ENCODE data around the gene KDM4C.

The KDM4C gene

GRCh38 chr9:7097785-7098752, 340.3 kb downstream of the KDM4C start:
- no peak for DNase-seq (ENCODE audit: low spot score)

GRCh38 chr9:7103367-7103766, 345.6 kb downstream of the KDM4C start:
- no peak for DNase-seq (ENCODE audit: low spot score)

GRCh38 chr9:7103771-7104170, 346.0 kb downstream of the KDM4C start:
- DNase-seq (ENCODE audit: low spot score): no peak

- no peak for DNase-seq (ENCODE audit: low spot score)
These were observed 346.9 kb downstream of the KDM4C start for GRCh38 chr9:7104625-7105024.

GRCh38 chr9:7105095-7105494, 347.3 kb downstream of the KDM4C start:
- no peak for DNase-seq (ENCODE audit: low spot score)

- no peak for DNase-seq (ENCODE audit: low spot score)
These were observed 351.2 kb downstream of the KDM4C start for GRCh38 chr9:7108936-7109335.

- DNase-seq (ENCODE audit: low spot score): no peak
These were observed 353.6 kb downstream of the KDM4C start for GRCh38 chr9:7111413-7111812.

GRCh38 chr9:7115606-7116005, 357.8 kb downstream of the KDM4C start:
- no peak for DNase-seq (ENCODE audit: low spot score)

GRCh38 chr9:7117676-7118561, 360.1 kb downstream of the KDM4C start:
- no peak for DNase-seq (ENCODE audit: low spot score)

- no peak for DNase-seq (ENCODE audit: low spot score)
These were observed 360.9 kb downstream of the KDM4C start for GRCh38 chr9:7118633-7119032.

- DNase-seq (ENCODE audit: low spot score): no peak
These were observed 361.8 kb downstream of the KDM4C start for GRCh38 chr9:7119612-7120011.

- no peak for DNase-seq (ENCODE audit: low spot score)
These were observed 363.3 kb downstream of the KDM4C start for GRCh38 chr9:7121055-7121454.

GRCh38 chr9:7121664-7122063, 363.9 kb downstream of the KDM4C start:
- DNase-seq (ENCODE audit: low spot score): no peak

- no peak for DNase-seq (ENCODE audit: low spot score)
These were observed 366.0 kb downstream of the KDM4C start for GRCh38 chr9:7123743-7124142.

- no peak for DNase-seq (ENCODE audit: low spot score)
These were observed 367.5 kb downstream of the KDM4C start for GRCh38 chr9:7125231-7125630.

- DNase-seq (ENCODE audit: low spot score): no peak
These were observed 371.6 kb downstream of the KDM4C start for GRCh38 chr9:7129391-7129790.

- DNase-seq (ENCODE audit: low spot score): no peak
These were observed 372.6 kb downstream of the KDM4C start for GRCh38 chr9:7130266-7130820.

GRCh38 chr9:7132605-7133004, 374.8 kb downstream of the KDM4C start:
- no peak for DNase-seq (ENCODE audit: low spot score)

- no peak for DNase-seq (ENCODE audit: low spot score)
These were observed 378.0 kb downstream of the KDM4C start for GRCh38 chr9:7135735-7136134.

- no peak for DNase-seq (ENCODE audit: low spot score)
These were observed 379.3 kb downstream of the KDM4C start for GRCh38 chr9:7137040-7137439.

- DNase-seq (ENCODE audit: low spot score): no peak
These were observed 379.8 kb downstream of the KDM4C start for GRCh38 chr9:7137571-7137970.

GRCh38 chr9:7139886-7140285, 382.1 kb downstream of the KDM4C start:
- no peak for DNase-seq (ENCODE audit: low spot score)

GRCh38 chr9:7140401-7140800, 382.6 kb downstream of the KDM4C start:
- no peak for DNase-seq (ENCODE audit: low spot score)
